ENCODE measurements around the gene ZDHHC7. TPM values are rescaled to one million over a fixed set of nuclear protein-coding genes. Genes with fewer than 3 reads are reported as not detected.

ZDHHC7 gene
- polyA plus RNA-seq, 1 donor, result 31.5 TPM

DNA sequence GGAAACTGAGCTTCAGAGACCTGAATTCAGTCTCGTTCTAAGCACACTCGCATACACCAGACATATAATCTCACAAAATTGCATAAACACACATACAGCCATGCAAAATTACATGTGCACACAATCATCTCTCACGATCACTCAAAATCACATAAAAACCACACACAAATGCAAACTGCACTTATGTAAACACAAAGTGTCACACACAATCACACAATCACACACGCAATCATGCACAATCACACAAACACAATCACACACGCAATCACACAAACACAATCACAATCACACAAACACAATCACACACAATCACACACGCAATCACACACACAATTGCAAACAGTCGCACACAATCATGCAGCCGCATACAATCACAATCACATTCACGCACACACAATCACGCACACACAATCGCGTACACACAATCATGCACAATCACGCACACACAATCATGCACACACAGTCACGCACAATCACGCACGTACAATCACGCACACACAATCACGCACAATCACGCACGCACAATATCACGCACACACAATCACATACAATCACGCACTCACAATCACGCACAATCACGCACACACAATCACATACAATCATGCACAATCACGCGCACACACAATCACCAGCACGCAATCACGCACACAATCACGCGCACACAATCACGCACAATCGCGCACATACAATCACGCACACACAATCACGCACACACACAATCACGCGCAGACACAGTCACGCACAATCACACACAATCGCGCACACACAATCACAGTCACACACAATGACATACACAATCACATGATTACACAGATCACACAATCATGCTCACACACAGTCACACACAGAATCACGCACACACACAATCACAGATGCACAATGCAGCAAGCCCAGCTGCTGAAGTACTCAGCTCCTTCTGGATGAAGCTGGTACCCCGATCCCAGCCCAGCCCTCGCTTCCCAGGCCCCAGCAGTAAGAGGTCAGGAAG is 45.6 kb downstream of the ZDHHC7 start:
- no peak for DNase-seq (ENCODE audit: low read depth)

DNA sequence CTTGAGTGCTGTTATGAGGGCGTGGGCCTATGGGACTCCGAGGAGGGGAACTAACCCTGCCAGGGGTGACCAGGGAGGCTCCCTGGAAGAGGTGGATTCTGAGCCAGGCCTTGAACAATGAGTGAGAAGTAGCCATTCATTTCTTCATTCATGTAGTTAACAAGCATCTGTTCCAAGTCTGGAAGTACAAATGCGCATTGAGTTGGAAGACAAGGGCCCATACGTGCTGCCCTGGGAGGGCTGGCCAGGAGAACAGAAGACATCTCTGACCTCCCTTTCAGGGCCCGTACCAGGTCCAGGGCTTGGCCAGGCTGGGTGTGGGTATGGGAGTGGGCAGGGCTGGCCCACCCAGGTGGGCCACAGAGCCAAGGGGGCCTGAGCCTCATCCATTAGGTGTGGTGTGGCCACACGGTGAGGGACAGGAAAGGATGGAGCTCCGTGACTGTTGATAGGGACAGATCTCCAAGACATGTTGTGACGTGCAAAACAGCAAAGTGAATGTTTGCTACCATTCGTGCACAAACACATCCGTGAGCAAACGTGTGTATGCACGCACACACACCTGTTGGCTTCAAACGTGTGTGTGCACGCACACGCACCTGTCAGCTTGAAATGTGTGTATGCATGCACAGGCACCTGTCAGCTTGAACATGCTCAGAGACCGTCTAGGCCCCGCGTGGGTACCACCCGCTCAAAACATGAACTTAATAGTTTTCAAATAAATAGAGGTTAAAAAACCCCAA is 46.8 kb downstream of the ZDHHC7 start:
- DNase-seq (ENCODE audit: low read depth), result no peak

GRCh38 chr16:84963066-84963465 is 48.3 kb downstream of the ZDHHC7 start:
- DNase-seq (ENCODE audit: low read depth), result no peak

GRCh38 chr16:84960942-84961341 is 50.4 kb downstream of the ZDHHC7 start:
- DNase-seq (ENCODE audit: low read depth), result no peak

DNA sequence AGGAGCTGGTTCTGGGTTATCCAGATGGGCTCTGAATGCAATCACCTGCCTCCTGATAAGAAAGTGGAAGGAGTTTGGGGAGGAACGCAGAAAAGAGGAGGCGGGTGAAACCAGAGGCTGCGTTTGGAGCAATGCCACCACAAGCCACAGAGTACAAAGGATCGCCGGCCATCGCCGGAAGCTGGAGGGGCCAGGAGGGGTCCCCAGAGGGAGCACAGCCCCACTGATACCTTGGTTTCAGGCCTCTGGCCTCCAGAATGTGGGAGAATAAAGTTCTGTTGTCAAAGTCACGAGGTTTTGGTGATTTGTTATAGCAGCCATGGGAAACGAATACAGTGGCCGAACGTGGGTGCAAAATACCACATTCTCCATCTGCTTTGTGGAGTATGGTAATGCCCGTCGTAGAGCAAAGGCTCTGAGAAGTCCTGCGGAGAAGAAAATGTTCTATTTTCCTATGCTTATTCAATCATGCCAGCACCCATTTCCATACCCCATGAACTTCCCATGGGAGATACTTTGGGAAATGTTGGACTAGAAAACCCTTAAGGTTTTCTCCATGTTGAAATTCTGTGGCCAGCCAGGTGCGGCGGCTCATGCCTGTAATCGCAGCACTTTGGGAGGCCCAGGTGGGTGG is 51.4 kb downstream of the ZDHHC7 start:
- DNase-seq (ENCODE audit: low read depth), result no peak

- no peak for DNase-seq (ENCODE audit: low read depth)
Observed at GRCh38 chr16:84959045-84959576, 52.2 kb downstream of the ZDHHC7 start.

DNA sequence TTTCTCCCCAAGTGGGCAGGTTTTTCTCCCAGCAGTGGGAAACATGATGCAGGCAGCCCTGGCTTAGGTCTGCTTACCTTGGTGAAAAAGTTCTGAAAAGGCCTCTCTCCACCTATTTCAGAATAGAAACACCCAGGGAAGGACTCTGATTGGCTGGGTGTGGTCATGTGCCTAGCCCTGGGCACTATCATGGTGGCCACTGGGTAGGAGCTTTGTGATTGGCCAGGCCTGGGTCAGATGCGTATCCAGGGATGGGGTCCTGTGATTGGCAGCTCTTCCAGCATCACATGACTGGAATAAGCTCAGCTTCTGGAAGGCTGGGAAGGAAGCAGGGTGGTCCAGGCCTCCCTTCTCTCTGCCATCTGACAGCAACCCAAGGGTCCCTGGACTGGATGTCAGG is 53.5 kb downstream of the ZDHHC7 start:
- no peak for DNase-seq (ENCODE audit: low read depth)

DNA sequence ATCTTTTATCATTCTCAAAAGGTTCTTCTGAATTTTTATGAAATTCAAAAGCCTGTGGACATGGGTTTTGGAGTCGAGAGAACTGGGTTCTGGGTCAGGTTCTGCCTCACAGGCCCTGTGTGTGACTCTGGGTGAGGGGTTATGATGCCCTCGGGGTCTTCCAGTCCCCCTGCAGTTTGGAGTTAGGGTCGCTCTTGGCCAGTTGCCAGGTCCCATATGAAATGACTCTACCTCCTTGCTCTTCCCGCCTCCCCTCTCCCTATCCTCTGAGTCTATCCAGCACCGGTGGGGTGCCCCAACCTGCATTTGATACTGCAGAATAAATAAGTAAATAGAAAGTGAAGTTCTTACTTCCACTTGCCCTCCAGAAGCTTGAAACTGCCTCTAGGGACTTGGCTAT is 54.1 kb downstream of the ZDHHC7 start:
- DNase-seq (ENCODE audit: low read depth), result no peak

DNA sequence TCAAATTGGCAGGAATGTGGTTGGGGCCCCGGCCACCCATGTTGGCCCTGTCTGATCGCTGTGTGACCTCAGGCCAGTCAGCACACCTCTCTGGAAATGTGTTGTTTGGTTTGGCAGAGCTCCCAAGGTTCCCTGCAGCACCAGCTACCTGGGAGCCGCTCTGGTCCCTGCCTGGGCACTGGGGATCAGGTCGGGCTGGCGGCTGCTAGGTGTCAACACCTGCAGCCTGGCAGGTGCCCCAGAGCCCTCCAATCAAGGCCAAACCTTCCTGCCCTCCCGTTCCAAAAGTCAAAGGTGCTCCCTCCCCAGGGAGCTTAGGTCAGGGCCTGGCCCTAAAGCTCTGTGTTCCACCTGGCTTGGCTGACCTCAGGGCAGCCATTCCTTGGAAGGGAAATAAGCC is 55.9 kb downstream of the ZDHHC7 start:
- DNase-seq (ENCODE audit: low read depth), result no peak

DNA sequence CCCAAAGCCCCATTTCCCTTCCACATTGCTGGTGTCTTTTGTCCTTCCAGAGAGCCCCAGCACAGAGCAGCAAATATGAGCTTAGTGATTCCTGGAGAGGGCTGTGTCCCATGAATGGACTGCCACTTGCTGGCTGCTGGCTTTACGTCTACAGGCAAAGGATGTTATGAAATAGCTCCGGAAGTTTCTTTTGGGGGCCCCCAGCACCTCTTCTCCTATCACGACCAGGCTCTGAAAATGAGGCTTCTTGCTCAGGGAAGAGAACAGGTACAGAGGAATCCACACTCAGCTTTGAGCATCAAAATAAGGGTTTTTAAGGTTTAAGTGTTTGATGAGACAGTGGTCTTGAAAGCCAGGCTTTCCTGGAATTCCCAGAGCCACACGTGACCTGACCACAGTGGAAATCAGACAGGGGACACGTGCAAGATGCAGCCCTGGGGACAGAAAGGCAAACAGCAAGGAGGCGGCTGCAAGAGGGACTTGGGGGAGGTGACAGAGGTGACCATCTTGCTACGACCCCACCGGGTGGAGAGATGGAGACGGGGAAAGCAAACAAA is 58.1 kb downstream of the ZDHHC7 start:
- no peak for DNase-seq (ENCODE audit: low read depth)

DNA sequence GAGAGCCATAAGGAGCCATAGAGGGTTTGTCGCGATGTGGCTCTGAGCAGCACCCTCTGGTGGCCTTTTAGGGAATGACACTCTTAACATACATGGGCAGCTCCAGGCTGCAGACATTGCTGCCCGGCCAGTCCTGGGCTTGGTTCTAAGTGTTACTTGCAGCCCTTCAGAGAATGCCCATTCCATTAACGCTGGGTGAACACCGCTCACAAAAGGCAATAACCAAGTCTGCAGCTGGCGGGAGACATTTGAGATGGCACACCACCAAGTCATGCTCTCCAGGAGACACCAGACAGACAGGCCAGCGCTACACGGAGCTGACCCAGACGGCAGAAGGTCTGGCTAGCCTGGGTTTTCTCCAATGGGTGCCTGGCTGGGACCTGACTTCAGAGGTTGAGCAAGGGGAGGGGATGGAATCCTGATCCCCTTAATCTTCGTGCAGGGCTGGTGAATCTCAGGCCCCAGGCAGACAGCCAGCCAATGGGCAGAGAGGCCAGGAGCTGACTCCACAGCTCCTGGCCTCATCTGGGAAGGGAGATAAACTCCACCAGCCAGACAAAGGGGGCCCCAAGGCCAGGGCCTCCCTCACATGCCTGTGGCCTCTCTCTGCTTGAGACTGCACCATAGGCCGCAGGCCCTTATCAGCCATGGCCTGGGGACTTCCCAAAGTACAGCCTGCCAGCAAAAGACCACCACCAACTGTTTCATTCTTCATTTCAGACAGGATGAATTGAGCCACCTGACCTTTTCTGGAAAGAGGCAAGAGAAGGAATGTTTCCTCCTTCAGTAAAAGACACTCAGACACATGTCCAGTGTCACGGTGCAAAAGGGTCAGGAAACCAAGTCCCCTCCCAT is 58.8 kb downstream of the ZDHHC7 start:
- DNase-seq (ENCODE audit: low read depth), result peak; percentile 67

GRCh38 chr16:84950906-84951305 is 60.4 kb downstream of the ZDHHC7 start:
- DNase-seq (ENCODE audit: low read depth), result no peak

DNA sequence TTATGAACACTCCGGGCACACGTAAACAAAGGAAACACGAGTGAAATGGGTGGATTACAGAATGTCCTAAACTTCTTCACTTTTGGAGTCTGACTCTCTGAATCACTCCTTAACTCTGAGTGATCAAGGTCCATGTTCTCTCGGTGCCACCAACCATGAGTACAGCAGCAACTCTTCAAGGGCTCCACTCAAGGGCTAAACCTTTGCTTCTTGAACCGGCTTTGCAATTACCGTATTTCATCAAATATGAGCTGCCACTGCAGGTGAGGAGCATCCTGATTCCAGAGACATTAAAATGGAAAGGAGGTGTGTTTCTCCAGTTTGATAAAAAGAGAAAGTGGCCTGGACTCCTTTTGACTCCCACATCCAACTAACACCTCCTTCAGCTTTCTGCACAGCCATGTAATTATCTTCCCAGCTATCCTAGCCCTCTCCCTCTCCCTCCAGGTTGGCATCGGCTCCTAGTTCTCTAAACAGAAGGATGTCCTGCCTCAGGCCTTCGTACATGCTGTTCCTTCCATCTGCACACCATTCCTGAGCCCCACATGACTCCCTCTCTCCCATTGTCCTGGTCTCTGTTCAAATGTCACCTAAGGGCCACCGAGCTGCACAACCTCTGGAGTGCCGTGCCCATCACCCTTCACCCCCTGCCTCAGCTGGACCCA is 61.4 kb downstream of the ZDHHC7 start:
- DNase-seq (ENCODE audit: low read depth), result no peak

DNA sequence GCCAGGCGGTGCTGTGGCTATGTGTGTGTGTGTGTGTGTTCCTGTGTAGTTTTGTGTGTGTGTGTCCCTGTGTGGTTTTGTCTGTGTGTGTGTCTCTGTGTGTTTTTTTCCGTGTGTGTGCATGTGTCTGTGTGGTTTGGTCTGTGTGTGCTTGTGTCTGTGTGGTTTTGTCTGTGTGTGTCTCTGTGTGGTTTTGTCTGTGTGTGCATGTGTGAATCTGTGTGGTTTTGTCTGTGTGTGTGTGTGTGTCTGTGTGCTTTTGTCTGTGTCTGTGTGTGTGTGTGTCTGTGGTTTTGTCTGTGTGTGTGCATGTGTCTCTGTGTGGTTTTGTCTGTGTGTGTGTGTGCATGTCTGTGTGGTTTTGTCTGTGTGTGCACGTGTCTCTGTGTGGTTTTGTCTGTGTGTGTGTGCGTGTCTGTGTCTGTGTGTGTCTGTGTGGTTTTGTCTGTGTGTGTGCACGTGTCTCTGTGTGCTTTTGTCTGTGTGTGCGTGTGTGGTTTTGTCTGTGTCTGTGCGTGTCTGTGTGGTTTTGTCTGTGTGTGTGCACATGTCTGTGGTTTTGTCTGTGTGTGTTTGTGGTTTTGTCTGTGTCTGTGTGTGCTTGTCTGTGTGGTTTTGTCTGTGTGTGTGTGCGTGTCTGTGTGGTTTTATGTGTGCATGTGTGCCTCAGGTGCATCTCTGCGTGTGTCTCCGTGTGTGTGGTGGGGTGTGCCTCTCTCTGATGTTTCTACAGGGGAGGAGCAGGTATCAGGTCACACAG is 62.3 kb downstream of the ZDHHC7 start:
- DNase-seq (ENCODE audit: low read depth), result no peak

DNA sequence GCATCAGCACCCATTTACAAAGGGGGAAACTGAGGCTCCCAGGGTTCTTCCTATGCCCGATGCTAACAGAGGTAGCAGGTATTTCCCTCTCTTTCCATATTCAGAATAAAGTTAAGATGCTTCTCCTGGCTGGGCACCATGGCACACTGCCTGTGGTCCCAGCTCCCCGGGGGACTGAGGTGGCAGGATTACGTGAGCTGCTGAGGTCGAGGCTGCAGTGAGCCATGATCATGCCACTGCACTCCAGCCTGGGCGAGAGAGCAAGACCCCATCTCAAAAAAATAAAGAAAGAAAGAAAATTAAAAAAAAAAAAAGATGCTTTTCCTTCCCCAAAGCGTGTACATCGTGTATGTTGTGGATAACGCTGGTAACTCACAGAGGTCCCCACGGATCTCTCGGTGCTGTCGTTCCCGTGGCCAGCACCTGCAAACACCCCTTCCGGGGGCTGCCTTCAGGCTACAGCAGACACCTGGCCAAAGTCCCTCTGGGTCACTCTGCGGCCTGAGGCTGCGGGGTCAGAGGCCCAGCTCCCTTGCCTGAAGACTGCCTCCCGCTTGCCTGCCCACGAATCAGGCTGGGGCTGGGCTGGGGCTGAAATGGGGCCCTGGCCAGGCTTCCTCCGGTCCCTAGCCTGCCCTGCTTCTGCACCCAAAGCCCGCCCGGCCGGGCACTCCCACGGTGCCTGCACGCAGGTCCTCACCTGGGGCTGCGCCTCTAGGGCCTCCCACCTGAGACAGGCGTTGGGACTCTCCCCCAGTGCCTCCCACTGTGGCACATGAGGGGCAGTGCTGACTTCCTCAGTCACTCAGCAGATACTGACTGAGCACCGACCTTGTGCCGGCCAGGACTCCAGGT is 63.1 kb downstream of the ZDHHC7 start:
- no peak for DNase-seq (ENCODE audit: low read depth)

DNA sequence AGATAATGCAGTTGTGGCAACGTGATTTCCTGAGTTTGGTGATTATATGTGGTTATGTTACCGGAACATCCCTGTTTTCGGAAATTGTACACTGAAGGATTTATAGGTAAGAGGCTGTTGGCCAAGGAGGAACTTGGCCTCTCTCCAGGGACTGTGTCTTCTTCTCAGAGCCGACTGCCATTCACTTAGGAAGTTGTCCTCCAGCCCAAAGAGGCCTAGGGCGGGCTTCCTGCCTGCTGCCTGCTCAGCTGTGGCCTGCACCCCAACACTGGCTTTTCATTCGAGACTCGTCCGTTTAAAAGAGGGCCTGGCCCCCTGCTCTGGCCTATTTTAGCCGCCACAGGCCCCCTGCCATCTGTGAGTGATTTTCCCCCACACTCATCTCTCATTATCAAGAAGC is 64.3 kb downstream of the ZDHHC7 start:
- DNase-seq (ENCODE audit: low read depth), result no peak

GRCh38 chr16:84943620-84944019 is 67.7 kb downstream of the ZDHHC7 start:
- no peak for DNase-seq (ENCODE audit: low read depth)

- no peak for DNase-seq (ENCODE audit: low read depth)
Observed at GRCh38 chr16:84942786-84943185, 68.5 kb downstream of the ZDHHC7 start.

DNA sequence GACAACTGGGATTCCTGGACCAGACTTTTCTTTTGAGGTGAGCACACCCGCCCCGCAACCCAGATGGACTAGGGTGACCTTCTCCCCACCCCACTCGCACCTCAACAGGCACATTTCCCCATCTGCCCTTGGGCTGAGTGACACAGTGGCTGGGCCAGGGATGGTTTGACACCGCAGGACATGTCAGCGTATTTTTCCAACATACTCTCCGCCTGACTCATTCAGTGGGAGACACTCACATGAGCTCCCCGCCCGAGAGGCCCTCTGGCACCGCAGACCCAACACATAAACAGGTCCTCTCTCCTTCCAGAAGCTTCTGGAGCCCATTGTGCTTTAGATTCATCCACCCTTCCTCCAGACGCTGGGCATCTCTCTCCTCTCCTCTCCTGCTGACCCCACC is 69.4 kb downstream of the ZDHHC7 start:
- DNase-seq (ENCODE audit: low read depth), result no peak
